H1 (cell line): ENCODE data around the gene CMTM5. TPM values are rescaled to one million over a fixed set of nuclear protein-coding genes. Genes with fewer than 3 reads are reported as not detected.

ENCODE experiments used
- CTCF ChIA-PET: fragments of 300-600 bp; sonication (Branson Sonifier 250); formaldehyde crosslinking; loops from one replicate; lab custom pipeline; 2021; ENCODE audit not compliant: partially characterized antibody; lab: Charles Lee
- POLR2A ChIA-PET: fragments of 300-600 bp; sonication (Branson Sonifier 250); formaldehyde crosslinking; loops from one replicate; lab custom pipeline; 2021; ENCODE audit warnings: inconsistent platforms; ENCODE audit not compliant: partially characterized antibody; lab: Charles Lee
- DNase-seq, 2 experiments: peaks; one replicate each; pipeline versions ENCODE4 v3.0.0 to v3.0.0-alpha.2; 2010 to 2022; ENCODE audit warnings: low spot score in 2 of 2, low read depth in 1 of 2, mixed read lengths in 1 of 2
- FAIRE-seq: peaks from 2 replicates; lab custom pipeline; 2011; peaks lifted over from hg19 to GRCh38; lab: Jason Lieb, UNC
- H2AFZ ChIP-seq: 2 replicates; pipeline ENCODE4 v1.8.1; 2012; ENCODE audit warnings: low read length, inconsistent platforms
- H2AK5ac ChIP-seq: 2 replicates; pipeline ENCODE4 v1.6.1; 2013; ENCODE audit warnings: low read depth, low read length
- H2BK120ac ChIP-seq: replicated peaks from 2 replicates; pipeline ENCODE3; 2013; ENCODE audit warnings: low read depth, low read length, inconsistent platforms
- H2BK12ac ChIP-seq: 2 replicates; pipeline ENCODE4 v1.6.1; 2013; ENCODE audit warnings: low read depth, low read length
- H2BK15ac ChIP-seq: 2 replicates; pipeline ENCODE4 v1.6.1; 2013; ENCODE audit warnings: low read length
- H2BK20ac ChIP-seq: 2 replicates; pipeline ENCODE4 v1.6.1; 2013; ENCODE audit warnings: low read length
- H2BK5ac ChIP-seq: 2 replicates; pipeline ENCODE4 v1.6.1; 2013; ENCODE audit warnings: low read depth, low read length
- H3K14ac ChIP-seq: 2 replicates; pipeline ENCODE4 v1.6.1; 2013; ENCODE audit warnings: inconsistent platforms; ENCODE audit not compliant: insufficient read length
- H3K18ac ChIP-seq: 2 replicates; pipeline ENCODE4 v1.6.1; 2013; ENCODE audit warnings: low read length; ENCODE audit errors: extremely low read depth
- H3K23ac ChIP-seq: 2 replicates; pipeline ENCODE4 v1.6.1; 2013; ENCODE audit warnings: inconsistent platforms; ENCODE audit not compliant: insufficient read length
- H3K23me2 ChIP-seq: 2 replicates; pipeline ENCODE4 v1.6.1; 2013; ENCODE audit warnings: low read depth, low read length
- H3K27ac ChIP-seq: 2 replicates; pipeline ENCODE4 v1.6.1; 2011; ENCODE audit warnings: low read depth, low read length, inconsistent platforms
- H3K27me3 ChIP-seq, 4 experiments: replicated peaks in 1 of 4; 1 replicate in 1 of 4; 2 replicates in 3 of 4; pipeline versions ENCODE4 v1.6.1 to v1.8.1; 2011 to 2013; ENCODE audit warnings: low read length in 3 of 4, mild to moderate bottlenecking in 3 of 4, inconsistent platforms in 2 of 4, mixed read lengths in 2 of 4, moderate library complexity in 1 of 4; ENCODE audit not compliant: control insufficient read depth in 3 of 4, insufficient read depth in 3 of 4; ENCODE audit errors: extremely low read depth in 1 of 4
- H3K36me3 ChIP-seq, 4 experiments: 2 replicates each; pipeline versions ENCODE4 v1.6.1 to v1.8.1; 2011 to 2013; ENCODE audit warnings: mild to moderate bottlenecking in 4 of 4, low read length in 3 of 4, moderate library complexity in 2 of 4, control low read depth in 1 of 4, inconsistent platforms in 1 of 4; ENCODE audit not compliant: insufficient read depth in 4 of 4, control insufficient read depth in 2 of 4
- H3K4ac ChIP-seq: replicated peaks from 2 replicates; pipeline ENCODE3; 2013; ENCODE audit warnings: low read length, low read depth, mixed read lengths, inconsistent platforms; ENCODE audit not compliant: insufficient read length
- H3K4me1 ChIP-seq, 4 experiments: replicated peaks in 1 of 4; 1 replicate in 1 of 4; 2 replicates in 3 of 4; pipeline versions ENCODE4 v1.6.1 to v1.8.1; 2011 to 2013; ENCODE audit warnings: low read length in 3 of 4, inconsistent platforms in 2 of 4, mixed read lengths in 1 of 4; ENCODE audit not compliant: insufficient read depth in 4 of 4, control insufficient read depth in 3 of 4
- H3K4me2 ChIP-seq, 2 experiments: 2 replicates each; pipeline versions ENCODE4 v1.6.1 to v1.8.1; 2011 to 2013; ENCODE audit warnings: low read depth in 2 of 2, low read length in 2 of 2, control low read depth in 1 of 2, inconsistent platforms in 1 of 2, mild to moderate bottlenecking in 1 of 2; ENCODE audit not compliant: insufficient read depth in 1 of 2
- H3K4me3 ChIP-seq, 4 experiments: fragments of 200-600, 300-600 bp in 1 of 4; sonication (generic), shearing (Covaris generic), sonication (Bioruptor Twin) in 1 of 4; 2 replicates each; pipeline versions ENCODE4 v1.5.1 to v1.8.1; 2011 to 2016; ENCODE audit warnings: low read length in 4 of 4, low read depth in 3 of 4, control low read depth in 2 of 4, inconsistent platforms in 2 of 4, mild to moderate bottlenecking in 2 of 4, mixed read lengths in 1 of 4, moderate library complexity in 1 of 4; ENCODE audit not compliant: insufficient read depth in 2 of 4; ENCODE audit errors: extremely low read depth in 1 of 4
- H3K56ac ChIP-seq: replicated peaks from 2 replicates; pipeline ENCODE3; 2013; ENCODE audit warnings: low read depth, mild to moderate bottlenecking, mixed read lengths, low read length, inconsistent platforms; ENCODE audit not compliant: insufficient read length
- H3K79me1 ChIP-seq: 2 replicates; pipeline ENCODE4 v1.6.1; 2013; ENCODE audit warnings: low read depth, low read length, control low read depth
- H3K79me2 ChIP-seq, 2 experiments: 2 replicates each; pipeline versions ENCODE4 v1.6.1 to v1.8.1; 2012 to 2013; ENCODE audit warnings: low read length in 2 of 2, mild to moderate bottlenecking in 2 of 2, inconsistent platforms in 1 of 2; ENCODE audit not compliant: insufficient read depth in 2 of 2, control insufficient read depth in 1 of 2
- H3K9ac ChIP-seq, 4 experiments: replicated peaks in 1 of 4; 1 replicate in 1 of 4; 2 replicates in 3 of 4; pipeline versions ENCODE4 v1.6.1 to v1.8.1; 2011 to 2013; ENCODE audit warnings: low read depth in 3 of 4, low read length in 3 of 4, control low read depth in 2 of 4, mild to moderate bottlenecking in 2 of 4, moderate library complexity in 2 of 4, inconsistent platforms in 1 of 4; ENCODE audit errors: extremely low read depth in 1 of 4
- H3K9me3 ChIP-seq, 2 experiments: 2 replicates each; pipeline versions ENCODE4 v1.6.1 to v1.8.1; 2012 to 2013; ENCODE audit warnings: mild to moderate bottlenecking in 2 of 2, moderate library complexity in 2 of 2, control low read depth in 1 of 2, inconsistent platforms in 1 of 2, low read depth in 1 of 2, low read length in 1 of 2, mixed read lengths in 1 of 2; ENCODE audit not compliant: insufficient read depth in 2 of 2
- H4K20me1 ChIP-seq, 2 experiments: replicated peaks in 1 of 2; 2 replicates each; pipeline versions ENCODE3 to v1.8.1; 2011 to 2013; ENCODE audit warnings: inconsistent platforms in 2 of 2, low read length in 2 of 2, mild to moderate bottlenecking in 1 of 2; ENCODE audit not compliant: insufficient read depth in 2 of 2, control insufficient read depth in 1 of 2
- H4K5ac ChIP-seq: 2 replicates; pipeline ENCODE4 v1.6.1; 2013; ENCODE audit warnings: low read length, low read depth, mixed read lengths, inconsistent platforms; ENCODE audit not compliant: insufficient read length
- H4K8ac ChIP-seq: 2 replicates; pipeline ENCODE4 v1.8.0; 2013; ENCODE audit warnings: mild to moderate bottlenecking, moderate library complexity, low read length, inconsistent platforms; ENCODE audit not compliant: insufficient read depth; ENCODE audit errors: extremely low read depth
- H4K91ac ChIP-seq: replicated peaks from 2 replicates; pipeline ENCODE3; 2013; ENCODE audit warnings: low read length, mixed read lengths, inconsistent platforms; ENCODE audit not compliant: insufficient read length
- ATF2 ChIP-seq: IDR thresholded peaks from 2 replicates; pipeline ENCODE4 v1.6.1; 2012; ENCODE audit warnings: low read length, inconsistent platforms
- RFX5 ChIP-seq: IDR thresholded peaks from 2 replicates; pipeline ENCODE4 v1.6.1; 2011; ENCODE audit warnings: low read depth, low read length, improper control_type of control experiment, borderline replicate concordance
- WGBS, 2 experiments: shearing (Covaris generic) in 1 of 2; methylation state at CpG; one replicate each; pipeline versions ENCODE4 v1.1.6 to v1.1.7; 2013 to 2015; ENCODE audit warnings: low lambda C conversion rate in 2 of 2, mixed read lengths in 2 of 2, inconsistent platforms in 1 of 2, low coverage in 1 of 2, missing lambda C conversion rate in 1 of 2; ENCODE audit not compliant: insufficient replicate concordance in 2 of 2, insufficient coverage in 1 of 2, insufficient read length in 1 of 2; ENCODE audit errors: extremely low coverage in 1 of 2, missing lambda C conversion rate in 1 of 2; 5-methylcytosine and 5-hydroxymethylcytosine counted together
- polyA plus RNA-seq, 7 experiments: library from polyadenylated mRNA; depleted of rRNA in 3 of 7; stranded (reverse) in 5 of 7; unstranded in 2 of 7; fragments of >200 nt in 5 of 7; fragments of 200-250 nt in 2 of 7; gene quantifications; 1 replicate in 5 of 7; 2 replicates in 1 of 7; 4 replicates in 1 of 7; pipeline versions ENCODE4 v1.2.1 to v1.2.3, GENCODE V29; 2011 to 2013; ENCODE audit warnings: missing spikeins in 2 of 7, mixed read lengths in 2 of 7
- total RNA-seq: library from RNA; stranded (reverse); fragmentation: NEBNext Ultra II Directional; extraction: Animal tissue kit (Norgen Biotek cat#: 25700); gene quantifications from 2 replicates; pipeline ENCODE4 v1.2.1, GENCODE V29; 2021

Gene CMTM5
- total and polyA plus RNA-seq, 2 of the 8 experiments (the other 6 are each of a cell fraction or from before 2014, with no cell fraction given) = 2.1 TPM; not detected in 1

GRCh38 chr14:23405516-23406025 is 28.7 kb downstream of the CMTM5 start:
- H3K4me1 ChIP-seq = no peaks in the 10 kb centered on the region; a peak in 1 of 7 replicates
- 96% methylated on average over 12 of the region's 13 CpGs; no CpG with 5 or more reads in 1 of the 2 experiments for WGBS, 2 experiments
- H2BK5ac ChIP-seq = no peak overlapping the region
- no peak overlapping the region for H2BK120ac ChIP-seq
- H4K5ac ChIP-seq = no peak overlapping the region
- H4K20me1 ChIP-seq = peaks cover 0 to 2% of the 10 kb centered on the region in 2 experiments
- no peak overlapping the region for H3K9ac ChIP-seq
- no peaks in the 10 kb centered on the region for H3K9me3 ChIP-seq
- no peak overlapping the region for H2AFZ ChIP-seq
- H3K79me2 ChIP-seq = no peaks in the 10 kb centered on the region
- H3K14ac ChIP-seq = no peak overlapping the region
- H3K23ac ChIP-seq = no peak overlapping the region
- no peak overlapping the region; the same call in 1 of the 2 replicates for H2BK12ac ChIP-seq
- no peaks in the 10 kb centered on the region for H3K23me2 ChIP-seq
- no peak overlapping the region for H3K27ac ChIP-seq
- FAIRE-seq (no peak), DNase-seq (no peak)
- H3K4me3 ChIP-seq = no peak overlapping the region
- H4K8ac ChIP-seq = no peak overlapping the region
- TF ChIP-seq ATF2 (no peak), RFX5 (no peak)
- no peak overlapping the region for H2BK20ac ChIP-seq
- no peak overlapping the region for H2AK5ac ChIP-seq
- H3K18ac ChIP-seq = no peak overlapping the region
- ChIA-PET POLR2A (interaction anchor here (0.6 to 0.9 kb wide), 2 partner anchors 13 to 28 kb away, joined by 3 read pairs; no protein-coding TSS in a partner anchor), CTCF (interaction anchor here (2.2 kb wide), 1 partner anchor 25 kb away, joined by 5 read pairs; no protein-coding TSS in a partner anchor)
- H2BK15ac ChIP-seq = no peak overlapping the region
- H3K27me3 ChIP-seq = no peaks in the 10 kb centered on the region; a peak in 3 of 7 replicates
- no peaks in the 10 kb centered on the region for H3K36me3 ChIP-seq
- H3K79me1 ChIP-seq = no peaks in the 10 kb centered on the region
- H3K4ac ChIP-seq = no peak overlapping the region
- H3K56ac ChIP-seq = no peak overlapping the region
- no peak overlapping the region for H3K4me2 ChIP-seq
- no peak overlapping the region for H4K91ac ChIP-seq
